Keratinocyte (primary cell): ENCODE results near the gene MMP28. TPM values are rescaled to one million over a fixed set of nuclear protein-coding genes. Genes with fewer than 3 reads are reported as not detected.

Experiments used
- DNase-seq: peaks from one replicate; pipeline ENCODE4 v3.0.0-alpha.2; 2011; ENCODE audit warnings: low read depth, missing footprints, low spot score
- FAIRE-seq: peaks from 2 replicates; lab custom pipeline; 2011; peaks lifted over from hg19 to GRCh38; lab: Jason Lieb, UNC
- H2AFZ ChIP-seq: 2 replicates; pipeline ENCODE4 v1.6.0; 2012; ENCODE audit warnings: low read length, control low read depth, inconsistent platforms; ENCODE audit not compliant: control insufficient read depth
- H3K27ac ChIP-seq: 2 replicates; pipeline ENCODE4 v1.5.1; 2011; ENCODE audit warnings: low read length; ENCODE audit not compliant: control insufficient read depth, insufficient read depth
- H3K27me3 ChIP-seq: 3 replicates; pipeline ENCODE4 v1.6.0; 2011; ENCODE audit warnings: low read length; ENCODE audit not compliant: control insufficient read depth, insufficient read depth; ENCODE audit errors: extremely low read depth
- H3K36me3 ChIP-seq, 2 experiments: 2 replicates in 1 of 2; 3 replicates in 1 of 2; pipeline ENCODE4 v1.5.1; 2011; ENCODE audit warnings: low read length in 2 of 2, mild to moderate bottlenecking in 1 of 2; ENCODE audit not compliant: control insufficient read depth in 2 of 2, insufficient read depth in 2 of 2; ENCODE audit errors: extremely low read depth in 1 of 2
- H3K4me1 ChIP-seq: 3 replicates; pipeline ENCODE4 v1.5.1; 2011; ENCODE audit warnings: low read length; ENCODE audit not compliant: control insufficient read depth, insufficient read depth; ENCODE audit errors: extremely low read depth
- H3K4me2 ChIP-seq: 3 replicates; pipeline ENCODE4 v1.6.0; 2011; ENCODE audit warnings: low read depth, low read length; ENCODE audit not compliant: control insufficient read depth, insufficient read depth; ENCODE audit errors: extremely low read depth
- H3K4me3 ChIP-seq, 3 experiments: fragments of 200-600 bp in 1 of 3; sonication (generic) in 1 of 3; 2 replicates in 2 of 3; 3 replicates in 1 of 3; pipeline ENCODE4 v1.5.1; 2011 to 2016; ENCODE audit warnings: low read length in 3 of 3, mild to moderate bottlenecking in 3 of 3, control low read depth in 2 of 3, inconsistent platforms in 1 of 3, low read depth in 1 of 3, mixed read lengths in 1 of 3, mixed run types in 1 of 3, moderate library complexity in 1 of 3; ENCODE audit not compliant: control insufficient read depth in 2 of 3, insufficient read depth in 2 of 3; ENCODE audit errors: extremely low read depth in 1 of 3
- H3K79me2 ChIP-seq: 2 replicates; pipeline ENCODE4 v1.6.0; 2012; ENCODE audit warnings: low read length; ENCODE audit not compliant: control insufficient read depth, insufficient read depth
- H3K9ac ChIP-seq: 3 replicates; pipeline ENCODE4 v1.6.0; 2011; ENCODE audit warnings: low read length; ENCODE audit not compliant: control insufficient read depth, insufficient read depth; ENCODE audit errors: extremely low read depth
- H3K9me1 ChIP-seq: 3 replicates; pipeline ENCODE4 v1.6.0; 2011; ENCODE audit warnings: low read length; ENCODE audit not compliant: control insufficient read depth, insufficient read depth; ENCODE audit errors: extremely low read depth
- H3K9me3 ChIP-seq: 2 replicates; pipeline ENCODE4 v1.5.1; 2012; ENCODE audit warnings: low read depth, low read length; ENCODE audit not compliant: control insufficient read depth
- H4K20me1 ChIP-seq: 3 replicates; pipeline ENCODE4 v1.6.0; 2011; ENCODE audit warnings: low read length; ENCODE audit not compliant: control insufficient read depth, insufficient read depth; ENCODE audit errors: extremely low read depth
- EZH2 ChIP-seq: IDR thresholded peaks from one replicate; pipeline ENCODE4 v1.6.1; 2012; ENCODE audit warnings: inconsistent platforms, mild to moderate bottlenecking, low read length, moderate library complexity
- dilution Hi-C: fragments of 300-500 bp; cut with MboI; formaldehyde crosslinking; loops from one replicate; pipeline ENCODE4 v1.7.0; 2020; ENCODE audit warnings: low sequenced_read_pairs; ENCODE audit not compliant: extremely low pct_ligation_motif_present
- polyA plus RNA-seq, 5 experiments: library from polyadenylated mRNA; depleted of rRNA in 3 of 5; stranded (reverse) in 3 of 5; stranded (forward) in 1 of 5; unstranded in 1 of 5; fragments of >200 nt; gene quantifications; 1 replicate in 1 of 5; 2 replicates in 3 of 5; 3 replicates in 1 of 5; pipeline versions ENCODE4 v1.2.1 to v1.2.3, GENCODE V29; 2011 to 2012; ENCODE audit warnings: missing spikeins in 2 of 5, low read depth in 1 of 5, low replicate concordance in 1 of 5
- TF ChIP-seq, protein P1 (sequence below), 3 experiments: IDR thresholded peaks in 1 of 3; conservative IDR thresholded peaks in 1 of 3; optimal IDR thresholded peaks in 1 of 3; 2 replicates in 2 of 3; 3 replicates in 1 of 3; pipeline versions ENCODE3 to v1.5.1; 2011; ENCODE audit warnings: low read length in 3 of 3, mild to moderate bottlenecking in 3 of 3, moderate library complexity in 2 of 3, control low read depth in 1 of 3, inconsistent platforms in 1 of 3; ENCODE audit not compliant: insufficient read depth in 2 of 3; ENCODE audit errors: extremely low read depth in 1 of 3

Gene MMP28
- polyA plus RNA-seq, 1 donor (not counting 4 experiments of a cell fraction or from before 2014, with no cell fraction given) = 21.3 TPM

DNA sequence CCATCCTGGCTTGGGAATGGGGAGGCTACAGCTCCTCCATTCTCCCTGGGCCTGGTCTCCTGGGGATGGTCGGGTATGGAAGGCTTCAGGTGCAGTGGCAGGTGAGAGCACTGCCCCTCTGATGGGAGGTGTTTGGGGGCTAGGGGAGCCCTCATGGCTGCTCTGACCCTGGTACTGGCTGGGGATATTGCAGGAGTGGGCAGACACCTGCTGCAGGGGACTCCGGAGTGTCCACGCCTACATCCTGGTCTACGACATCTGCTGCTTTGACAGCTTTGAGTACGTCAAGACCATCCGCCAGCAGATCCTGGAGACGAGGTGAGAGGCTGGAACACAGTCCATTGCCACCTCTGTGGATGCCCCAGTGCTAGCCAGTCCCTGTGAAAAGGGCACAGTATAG lies 55.2 kb downstream of the MMP28 start:
- Histone ChIP-seq H3K27ac (no peak overlapping the region), H3K9me3 (no peaks in the 10 kb centered on the region), H3K9me1 (no peaks in the 10 kb centered on the region), H3K4me2 (no peak overlapping the region), H3K4me3 (no peak overlapping the region), H3K4me1 (no peaks in the 10 kb centered on the region), H3K9ac (no peak overlapping the region), H3K79me2 (no peaks in the 10 kb centered on the region), H3K27me3 (peaks cover 57% of the 10 kb centered on the region), H2AFZ (no peak overlapping the region), H4K20me1 (no peaks in the 10 kb centered on the region), H3K36me3 (no peaks in the 10 kb centered on the region)
- no peak for TF ChIP-seq EZH2
- FAIRE-seq = no peak
- DNase-seq = no peak
- dilution Hi-C loops = no loop called here

DNA sequence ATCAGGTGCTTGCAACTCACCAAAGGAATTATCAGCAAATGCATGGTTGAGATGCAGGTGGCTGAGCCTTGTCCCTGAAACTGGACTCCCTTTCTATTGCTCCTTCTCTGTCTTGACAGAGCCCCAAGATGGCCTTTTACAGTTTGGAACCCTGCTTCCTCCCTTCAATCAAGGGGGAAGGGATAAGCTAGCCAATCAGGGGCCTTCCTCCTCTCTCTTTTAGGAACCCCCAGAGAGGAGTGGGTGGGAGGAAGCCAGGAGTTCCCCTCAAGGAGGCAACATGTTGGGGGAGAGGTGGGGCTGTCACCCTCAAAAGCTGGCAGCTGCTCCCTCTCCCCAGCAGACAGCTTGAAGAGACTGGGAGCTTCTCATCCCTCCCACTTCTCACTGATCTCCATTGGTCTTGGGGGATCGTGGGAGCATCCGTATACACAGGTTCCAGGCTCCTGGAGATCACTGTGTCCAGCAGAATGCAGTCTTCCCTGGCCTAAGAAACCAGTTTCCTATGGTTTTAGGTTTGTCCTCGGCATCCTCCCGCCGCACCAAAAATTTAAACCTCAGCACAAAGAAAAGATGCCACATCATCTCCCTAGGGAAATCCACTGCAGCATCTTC lies 56.8 kb downstream of the MMP28 start:
- Histone ChIP-seq H3K4me2 (no peak overlapping the region), H3K36me3 (no peaks in the 10 kb centered on the region), H3K27ac (no peak overlapping the region), H3K9me1 (no peaks in the 10 kb centered on the region), H3K4me1 (peaks cover 1% of the 10 kb centered on the region), H3K79me2 (no peaks in the 10 kb centered on the region), H2AFZ (no peak overlapping the region), H3K9me3 (no peaks in the 10 kb centered on the region), H3K4me3 (no peak overlapping the region), H3K9ac (no peak overlapping the region), H4K20me1 (no peaks in the 10 kb centered on the region), H3K27me3 (peaks cover 54% of the 10 kb centered on the region)
- DNase-seq (no peak), FAIRE-seq (no peak)
- dilution Hi-C loops = no loop called here
- TF ChIP-seq, protein P1, sequence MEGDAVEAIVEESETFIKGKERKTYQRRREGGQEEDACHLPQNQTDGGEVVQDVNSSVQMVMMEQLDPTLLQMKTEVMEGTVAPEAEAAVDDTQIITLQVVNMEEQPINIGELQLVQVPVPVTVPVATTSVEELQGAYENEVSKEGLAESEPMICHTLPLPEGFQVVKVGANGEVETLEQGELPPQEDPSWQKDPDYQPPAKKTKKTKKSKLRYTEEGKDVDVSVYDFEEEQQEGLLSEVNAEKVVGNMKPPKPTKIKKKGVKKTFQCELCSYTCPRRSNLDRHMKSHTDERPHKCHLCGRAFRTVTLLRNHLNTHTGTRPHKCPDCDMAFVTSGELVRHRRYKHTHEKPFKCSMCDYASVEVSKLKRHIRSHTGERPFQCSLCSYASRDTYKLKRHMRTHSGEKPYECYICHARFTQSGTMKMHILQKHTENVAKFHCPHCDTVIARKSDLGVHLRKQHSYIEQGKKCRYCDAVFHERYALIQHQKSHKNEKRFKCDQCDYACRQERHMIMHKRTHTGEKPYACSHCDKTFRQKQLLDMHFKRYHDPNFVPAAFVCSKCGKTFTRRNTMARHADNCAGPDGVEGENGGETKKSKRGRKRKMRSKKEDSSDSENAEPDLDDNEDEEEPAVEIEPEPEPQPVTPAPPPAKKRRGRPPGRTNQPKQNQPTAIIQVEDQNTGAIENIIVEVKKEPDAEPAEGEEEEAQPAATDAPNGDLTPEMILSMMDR (optimal IDR thresholded peaks at IDR 0.05 in 1 of 3, IDR thresholded peaks at IDR 0.05 in 1 of 3, conservative IDR thresholded peaks at IDR 0.05 in 1 of 3; ENCODE audit: extremely low read depth in 1 of 3, insufficient read depth in 2 of 3, low read length in 3 of 3) = no peak
- TF ChIP-seq EZH2 = no peak

DNA sequence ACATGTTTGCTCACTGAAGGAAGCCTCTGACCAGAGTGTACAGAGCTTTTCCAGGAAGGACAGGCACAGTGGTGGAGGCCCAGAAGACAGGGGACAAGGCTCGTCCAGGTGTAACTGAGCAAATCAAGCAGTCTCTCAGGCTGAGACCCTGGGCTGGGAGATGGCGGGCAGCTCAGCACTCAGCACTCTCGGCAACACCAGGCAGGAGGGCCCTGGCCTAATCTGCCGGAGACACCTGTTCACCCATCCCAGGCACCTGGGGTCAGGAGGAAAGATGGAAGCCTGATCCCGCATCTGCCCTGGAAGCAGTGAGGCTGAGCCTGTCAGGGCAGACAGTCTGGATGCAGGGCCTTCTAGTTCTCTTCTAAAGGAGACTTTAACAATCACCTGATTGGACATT lies 59.2 kb downstream of the MMP28 start:
- H3K27ac ChIP-seq = no peak overlapping the region
- no peak overlapping the region for H2AFZ ChIP-seq
- TF ChIP-seq, protein P1 (optimal IDR thresholded peaks at IDR 0.05 in 1 of 3, IDR thresholded peaks at IDR 0.05 in 1 of 3, conservative IDR thresholded peaks at IDR 0.05 in 1 of 3; ENCODE audit: extremely low read depth in 1 of 3, insufficient read depth in 2 of 3, low read length in 3 of 3) = no peak
- TF ChIP-seq EZH2 = no peak
- no peak overlapping the region for H3K4me2 ChIP-seq
- no peaks in the 10 kb centered on the region for H3K9me3 ChIP-seq
- peaks cover 5% of the 10 kb centered on the region for H3K4me1 ChIP-seq
- no peaks in the 10 kb centered on the region for H3K9me1 ChIP-seq
- no peak for FAIRE-seq
- H3K27me3 ChIP-seq = peaks cover 40% of the 10 kb centered on the region
- H3K4me3 ChIP-seq = no peak overlapping the region
- dilution Hi-C loops = no loop called here
- no peak overlapping the region for H3K9ac ChIP-seq
- no peak for DNase-seq
- H3K79me2 ChIP-seq = no peaks in the 10 kb centered on the region
- no peaks in the 10 kb centered on the region for H4K20me1 ChIP-seq
- no peaks in the 10 kb centered on the region for H3K36me3 ChIP-seq
